Common myeloid progenitor, CD34-positive (primary cell): ENCODE results near the gene VTA1.
"Not testable (repeated sequence)": the region's sequence is repeated elsewhere in the genome, so short reads cannot be mapped to it uniquely, and the experiment has no call there.

Experiments used
- CTCF ChIA-PET: fragments of 350-600 bp; sonication (Branson Sonifier 250); formaldehyde crosslinking; loops from one replicate; lab custom pipeline; 2021; ENCODE audit warnings: antibody characterized with exemption; lab: Charles Lee
- POLR2A ChIA-PET: fragments of 350-600 bp; sonication (Branson Sonifier 250); formaldehyde crosslinking; loops from one replicate; lab custom pipeline; 2021; ENCODE audit warnings: antibody characterized with exemption; lab: Charles Lee
- DNase-seq, 3 donors: peaks; one replicate each; pipeline versions ENCODE4 v3.0.0 to v3.0.0-alpha.2; 2013
- H3K27ac ChIP-seq, 2 experiments: 1 replicate in 1 of 2; 2 replicates in 1 of 2; pipeline ENCODE4 v1.7.0; 2013; ENCODE audit warnings: inconsistent platforms in 2 of 2, low read length in 2 of 2, mild to moderate bottlenecking in 2 of 2, low read depth in 1 of 2, moderate library complexity in 1 of 2; ENCODE audit not compliant: severe bottlenecking in 2 of 2, insufficient read depth in 1 of 2, poor library complexity in 1 of 2
- H3K27me3 ChIP-seq, 5 experiments: replicated peaks in 2 of 5; 1 replicate in 3 of 5; 2 replicates in 2 of 5; pipeline versions ENCODE4 v1.6.1 to v1.7.0; 2013; ENCODE audit warnings: low read length in 4 of 5, mild to moderate bottlenecking in 2 of 5, moderate library complexity in 2 of 5, inconsistent platforms in 1 of 5; ENCODE audit not compliant: insufficient read depth in 5 of 5, control insufficient read depth in 4 of 5
- H3K36me3 ChIP-seq, 4 experiments: 1 replicate in 2 of 4; 2 replicates in 2 of 4; pipeline versions ENCODE4 v1.6.1 to v1.7.0; 2013; ENCODE audit warnings: low read length in 3 of 4, control low read depth in 1 of 4, mild to moderate bottlenecking in 1 of 4; ENCODE audit not compliant: control insufficient read depth in 4 of 4, insufficient read depth in 4 of 4
- H3K4me1 ChIP-seq, 4 experiments: 1 replicate in 3 of 4; 2 replicates in 1 of 4; pipeline versions ENCODE4 v1.6.1 to v1.7.1; 2013; ENCODE audit warnings: low read length in 3 of 4, mild to moderate bottlenecking in 3 of 4, control low read depth in 1 of 4, inconsistent platforms in 1 of 4, moderate library complexity in 1 of 4; ENCODE audit not compliant: control insufficient read depth in 4 of 4, insufficient read depth in 4 of 4; ENCODE audit errors: control extremely low read depth in 1 of 4
- H3K4me3 ChIP-seq, 7 experiments: 1 replicate in 4 of 7; 2 replicates in 3 of 7; pipeline versions ENCODE4 v1.5.1 to v1.7.0; 2013; ENCODE audit warnings: mild to moderate bottlenecking in 7 of 7, low read length in 6 of 7, moderate library complexity in 6 of 7, inconsistent platforms in 2 of 7, low read depth in 2 of 7, control low read depth in 1 of 7; ENCODE audit not compliant: insufficient read depth in 4 of 7, control insufficient read depth in 1 of 7; ENCODE audit errors: extremely low read depth in 1 of 7
- H3K9me3 ChIP-seq, 5 experiments: 1 replicate in 4 of 5; 2 replicates in 1 of 5; pipeline versions ENCODE4 v1.6.1 to v1.7.1; 2013; ENCODE audit warnings: low read length in 4 of 5, mild to moderate bottlenecking in 2 of 5, inconsistent platforms in 1 of 5, low read depth in 1 of 5, moderate library complexity in 1 of 5; ENCODE audit not compliant: control insufficient read depth in 4 of 5, insufficient read depth in 2 of 5; ENCODE audit errors: control extremely low read depth in 1 of 5
- WGBS: methylation state at CpG from one replicate; pipeline ENCODE4 v1.1.5; 2013; ENCODE audit not compliant: insufficient coverage; 5-methylcytosine and 5-hydroxymethylcytosine counted together

VTA1 gene

DNA sequence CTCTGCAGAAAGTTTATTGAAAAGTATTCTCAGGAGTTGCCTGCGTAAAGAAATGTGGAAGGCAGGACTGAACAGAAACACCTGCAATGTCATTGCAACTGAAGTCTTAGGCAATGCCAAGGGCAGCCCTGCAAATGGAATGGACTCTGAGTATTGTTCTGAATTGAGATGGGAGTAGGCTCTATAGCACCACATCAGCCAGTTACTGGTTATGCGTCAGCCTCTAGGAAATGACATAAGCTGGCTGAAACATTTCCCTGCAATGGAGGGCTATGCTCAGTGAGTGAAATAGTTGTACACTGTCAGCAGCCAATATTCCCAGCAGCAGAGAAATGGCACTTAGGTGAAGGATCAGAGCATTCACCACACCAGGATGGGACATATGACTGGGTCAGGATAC is 28.1 kb upstream of the VTA1 start:
- POLR2A ChIA-PET: no interaction called here
- H3K27ac ChIP-seq: no peak overlapping the region
- no peaks in the 10 kb centered on the region for H3K9me3 ChIP-seq
- peaks cover 0 to 2% (median 0%) of the 10 kb centered on the region in 5 experiments for H3K27me3 ChIP-seq
- H3K4me1 ChIP-seq: no peaks in the 10 kb centered on the region
- no peak overlapping the region for H3K4me3 ChIP-seq
- DNase-seq: no peak
- CTCF ChIA-PET: no interaction called here
- 81% methylated on average over 2 of the region's 2 CpGs for WGBS
- no peaks in the 10 kb centered on the region for H3K36me3 ChIP-seq

DNA sequence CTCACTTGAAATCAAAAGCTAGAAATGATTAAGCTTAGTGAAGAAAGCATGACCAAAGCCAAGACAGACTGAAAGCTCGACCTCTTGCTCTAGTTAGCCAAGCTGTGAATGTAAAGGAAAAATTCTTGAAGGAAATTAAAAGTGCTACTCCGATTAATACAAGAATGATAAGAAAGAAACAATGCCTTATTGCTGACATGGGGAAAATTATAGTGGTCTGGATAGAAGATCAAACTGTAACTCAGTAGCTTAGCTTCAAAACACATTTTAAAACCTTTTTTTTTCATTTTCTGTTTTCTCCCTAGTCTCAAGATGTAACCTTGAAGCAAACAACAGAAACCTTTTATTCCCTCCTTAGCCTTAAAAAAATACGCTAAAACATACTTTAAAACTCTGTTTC is 25.7 kb upstream of the VTA1 start:
- Histone ChIP-seq H3K9me3 (no peaks in the 10 kb centered on the region), H3K4me3 (no peak overlapping the region), H3K4me1 (no peaks in the 10 kb centered on the region), H3K27ac (no peak overlapping the region), H3K27me3 (peaks cover 0 to 2% (median 0%) of the 10 kb centered on the region in 5 experiments), H3K36me3 (no peaks in the 10 kb centered on the region)
- ChIA-PET CTCF (interaction anchor here (1.1 kb wide), 1 partner anchor 267 kb away, joined by 5 read pairs; no protein-coding TSS in a partner anchor), POLR2A (no interaction called here)
- WGBS: 92% methylated on average over 2 of the region's 3 CpGs
- DNase-seq: no peak

- no peak for DNase-seq
- Histone ChIP-seq H3K4me3 (no peak overlapping the region), H3K9me3 (peaks cover 0 to 12% (median 2%) of the 10 kb centered on the region in 5 experiments), H3K27ac (no peak overlapping the region), H3K27me3 (no peaks in the 10 kb centered on the region), H3K36me3 (no peaks in the 10 kb centered on the region), H3K4me1 (no peaks in the 10 kb centered on the region)
- no CpG with 5 or more reads among the region's 1 CpG for WGBS
- ChIA-PET CTCF (no interaction called here), POLR2A (no interaction called here)
Measured at GRCh38 chr6:142130814-142131213, 16.2 kb upstream of the VTA1 start.

GRCh38 chr6:142132625-142133024 is 14.4 kb upstream of the VTA1 start, which contains the start of gene GJE1:
GJE1 (plus strand) TSS chr6:142132925; CDS start chr6:142133159, 234 bp downstream.
- CTCF ChIA-PET: no interaction called here
- Histone ChIP-seq H3K27ac (no peak within 1 kb of the TSS), H3K4me1 (no peaks in the 10 kb centered on the region), H3K9me3 (peaks cover 0 to 12% (median 2%) of the 10 kb centered on the region in 5 experiments), H3K27me3 (no peaks in the 10 kb centered on the region), H3K36me3 (no peaks in the 10 kb centered on the region), H3K4me3 (no peak within 1 kb of the TSS)
- POLR2A ChIA-PET: no interaction called here
- WGBS: 100% methylated on average over 1 of the region's 1 CpG
- no peak for DNase-seq

GRCh38 chr6:142138876-142139275 is 8.2 kb upstream of the VTA1 start:
- Histone ChIP-seq H3K4me3 (no peak overlapping the region), H3K36me3 (no peaks in the 10 kb centered on the region), H3K27ac (no peak overlapping the region), H3K4me1 (no peaks in the 10 kb centered on the region), H3K9me3 (no peaks in the 10 kb centered on the region), H3K27me3 (no peaks in the 10 kb centered on the region)
- DNase-seq: no peak
- CTCF ChIA-PET: interaction anchor here (1.1 to 1.7 kb wide), 2 partner anchors 12 to 17 kb away, joined by 3 to 5 read pairs; no protein-coding TSS in a partner anchor
- POLR2A ChIA-PET: no interaction called here
- 83% methylated on average over 2 of the region's 2 CpGs for WGBS

- DNase-seq, CTCF ChIA-PET, H3K4me3 ChIP-seq, H3K27ac ChIP-seq, POLR2A ChIA-PET, H3K36me3 ChIP-seq, H3K4me1 ChIP-seq, H3K27me3 ChIP-seq, H3K9me3 ChIP-seq: not testable (repeated sequence)
- 100% methylated on average over 1 of the region's 13 CpGs for WGBS
Measured at GRCh38 chr6:142141531-142141930, 5.5 kb upstream of the VTA1 start.

DNA sequence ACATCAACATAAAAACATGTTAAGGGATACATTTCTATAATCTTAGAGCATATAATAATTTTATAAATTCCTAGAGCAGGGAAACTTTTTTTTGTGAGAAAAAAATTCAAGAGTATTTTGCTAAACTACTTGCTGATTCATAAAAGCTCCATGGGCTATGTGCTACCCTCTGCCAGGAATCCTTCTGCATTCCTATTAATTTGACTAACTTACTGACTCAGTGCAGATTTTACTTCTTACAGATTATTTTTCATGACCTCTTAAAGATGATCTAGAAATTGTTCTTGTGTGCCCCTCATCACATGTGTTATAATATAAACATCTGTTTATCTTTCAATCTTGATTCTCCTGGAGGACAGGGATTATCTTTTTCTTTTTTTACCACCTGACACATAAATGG is 5.7 kb downstream of the VTA1 start:
- Histone ChIP-seq H3K27me3 (no peaks in the 10 kb centered on the region), H3K36me3 (peaks cover 0 to 8% (median 0%) of the 10 kb centered on the region in 4 experiments), H3K9me3 (no peaks in the 10 kb centered on the region), H3K27ac (no peak overlapping the region), H3K4me1 (peaks cover 4 to 27% (median 13%) of the 10 kb centered on the region in 4 experiments), H3K4me3 (no peak overlapping the region)
- no peak for DNase-seq
- CTCF ChIA-PET: no interaction called here
- POLR2A ChIA-PET: no interaction called here
